Esophagus muscularis mucosa (tissue), 4 donors: ENCODE measurements around the gene ALG8. TPM values are rescaled to one million over a fixed set of nuclear protein-coding genes. Genes with fewer than 3 reads are reported as not detected.
A peak's percentile ranks its signal among the peaks of the same experiment; 100 is the strongest.

ENCODE experiments used
- DNase-seq: peaks from one replicate; pipeline ENCODE4 v3.0.0-alpha.2; 2017; ENCODE audit errors: extremely low spot score
- H3K27ac ChIP-seq, 4 donors: fragments of 200-600 bp; sonication (generic); replicated peaks in 1 of 4; 1 replicate in 3 of 4; 2 replicates in 1 of 4; pipeline ENCODE4 v1.5.1; 2016 to 2019; ENCODE audit warnings: mild to moderate bottlenecking in 1 of 4
- H3K27me3 ChIP-seq, 4 donors: fragments of 200-600 bp; sonication (generic); one replicate each; pipeline versions ENCODE4 v1.5.1 to v1.6.0; 2016 to 2019
- H3K36me3 ChIP-seq, 4 donors: fragments of 200-600 bp; sonication (generic); one replicate each; pipeline ENCODE4 v1.5.1; 2016 to 2019
- H3K4me1 ChIP-seq, 4 donors: fragments of 200-600 bp; sonication (generic); one replicate each; pipeline ENCODE4 v1.5.1; 2016 to 2019
- H3K4me3 ChIP-seq, 4 donors: fragments of 200-600 bp; sonication (generic); 1 replicate in 2 of 4; 2 replicates in 2 of 4; pipeline ENCODE4 v1.5.1; 2016 to 2019; ENCODE audit warnings: mild to moderate bottlenecking in 4 of 4, moderate library complexity in 1 of 4
- H3K9me3 ChIP-seq, 4 donors: fragments of 200-600 bp; sonication (generic); 1 replicate in 3 of 4; 2 replicates in 1 of 4; pipeline ENCODE4 v1.5.1; 2016 to 2019
- CTCF ChIP-seq, 3 experiments: fragments of 200-600 bp in 2 of 3; fragments of 450-650 bp in 1 of 3; sonication (generic) in 2 of 3; IDR thresholded peaks; one replicate each; pipeline ENCODE4 v1.5.1; 2017 to 2019; ENCODE audit warnings: antibody characterized with exemption in 3 of 3, mild to moderate bottlenecking in 2 of 3, moderate library complexity in 1 of 3
- EP300 ChIP-seq: sonication (generic); formaldehyde crosslinking; IDR thresholded peaks from one replicate; pipeline ENCODE4 v1.6.1; 2017; ENCODE audit warnings: antibody characterized with exemption
- POLR2A ChIP-seq: fragments of 450-650 bp; IDR thresholded peaks from one replicate; pipeline ENCODE4 v1.6.1; 2017; ENCODE audit warnings: antibody characterized with exemption, moderate library complexity, mild to moderate bottlenecking, low read depth
- POLR2AphosphoS5 ChIP-seq, 2 donors: sonication (generic); formaldehyde crosslinking; IDR thresholded peaks; one replicate each; pipeline ENCODE4 v1.6.1; 2017; ENCODE audit warnings: antibody characterized with exemption in 2 of 2
- WGBS: methylation state at CpG from one replicate; pipeline ENCODE4 v1.1.5; 2018; 5-methylcytosine and 5-hydroxymethylcytosine counted together
- intact Hi-C: fragments of 100-400 bp; cut with DNase I; formaldehyde crosslinking; loops from one replicate; pipeline ENCODE4 v1.15.1; 2023
- total RNA-seq, 4 donors: library from RNA; depleted of rRNA; stranded (reverse); fragments of >200 nt; gene quantifications; one replicate each; pipeline versions ENCODE4 v1.1.0 to v1.2.1, GENCODE V29; 2016

The ALG8 gene
- total RNA-seq, 4 donors from 2014 or later = 11.2 to 21.6 (median 15.7) TPM

GRCh38 chr11:78160557-78160956 lies 21.1 kb upstream of the ALG8 start:
- Histone ChIP-seq H3K4me1 (peaks cover 6 to 52% (median 39%) of the 10 kb centered on the region in 4 donors), H3K27me3 (no peaks in the 10 kb centered on the region), H3K36me3 (no peaks in the 10 kb centered on the region), H3K4me3 (no peak overlapping the region), H3K27ac (peak overlapping the region in 1 of 4 donors; percentile 50), H3K9me3 (no peaks in the 10 kb centered on the region)
- TF ChIP-seq CTCF (IDR thresholded peaks at IDR 0.05) (no peak), EP300 (no peak), POLR2A (no peak), POLR2AphosphoS5 (IDR thresholded peaks at IDR 0.05) (no peak)
- DNase-seq = no peak
- intact Hi-C loops = no loop called here
- WGBS = 100% methylated on average over 1 of the region's 1 CpG

GRCh38 chr11:78158987-78159652 lies 19.7 kb upstream of the ALG8 start:
- intact Hi-C loops = no loop called here
- Histone ChIP-seq H3K4me1 (peaks cover 6 to 46% (median 37%) of the 10 kb centered on the region in 4 donors), H3K27me3 (no peaks in the 10 kb centered on the region), H3K4me3 (no peak overlapping the region), H3K27ac (peak overlapping the region in 3 of 4 donors; percentile 38 to 48 (median 44)), H3K36me3 (no peaks in the 10 kb centered on the region), H3K9me3 (no peaks in the 10 kb centered on the region)
- TF ChIP-seq POLR2AphosphoS5 (IDR thresholded peaks at IDR 0.05) (no peak), CTCF (IDR thresholded peaks at IDR 0.05) (no peak), EP300 (no peak), POLR2A (no peak)
- no peak for DNase-seq
- WGBS = 56% methylated on average over 6 of the region's 6 CpGs

- Histone ChIP-seq H3K27ac (no peak overlapping the region), H3K4me3 (no peak overlapping the region), H3K36me3 (no peaks in the 10 kb centered on the region), H3K4me1 (peaks cover 0 to 18% (median 9%) of the 10 kb centered on the region in 4 donors), H3K27me3 (no peaks in the 10 kb centered on the region), H3K9me3 (no peaks in the 10 kb centered on the region)
- intact Hi-C loops = no loop called here
- DNase-seq = no peak
- WGBS = 90% methylated on average over 5 of the region's 6 CpGs
- TF ChIP-seq POLR2AphosphoS5 (IDR thresholded peaks at IDR 0.05) = no peak
- TF ChIP-seq POLR2A = no peak
- TF ChIP-seq EP300 = no peak
- no peak for TF ChIP-seq CTCF (IDR thresholded peaks at IDR 0.05)
Observed at GRCh38 chr11:78156127-78156844, 16.9 kb upstream of the ALG8 start.

GRCh38 chr11:78151804-78152203 lies 12.4 kb upstream of the ALG8 start:
- no peaks in the 10 kb centered on the region for H3K36me3 ChIP-seq
- peaks cover 0 to 10% (median 6%) of the 10 kb centered on the region in 4 donors for H3K4me1 ChIP-seq
- no peak for DNase-seq
- intact Hi-C loops = no loop called here
- no peak overlapping the region for H3K4me3 ChIP-seq
- no peaks in the 10 kb centered on the region for H3K27me3 ChIP-seq
- H3K27ac ChIP-seq = no peak overlapping the region
- TF ChIP-seq EP300 (no peak), CTCF (IDR thresholded peaks at IDR 0.05) (no peak), POLR2A (no peak), POLR2AphosphoS5 (IDR thresholded peaks at IDR 0.05) (no peak)
- no peaks in the 10 kb centered on the region for H3K9me3 ChIP-seq
